Body of pancreas (tissue), 4 donors: ENCODE results near the gene HGFAC.

Source experiments
- CTCF ChIP-seq, 7 experiments: fragments of 450-650 bp in 4 of 7; fragments of 200-600 bp in 3 of 7; sonication (generic) in 3 of 7; IDR thresholded peaks; one replicate each; pipeline ENCODE4 v1.5.1; 2016 to 2019; ENCODE audit warnings: antibody characterized with exemption in 7 of 7
- POLR2A ChIP-seq, 3 donors: fragments of 450-650 bp; IDR thresholded peaks; one replicate each; pipeline ENCODE4 v1.6.1; 2016; ENCODE audit warnings: antibody characterized with exemption in 3 of 3, mild to moderate bottlenecking in 2 of 3

- TF ChIP-seq POLR2A (IDR thresholded peaks at IDR 0.05): no peak
- no peak for TF ChIP-seq CTCF (IDR thresholded peaks at IDR 0.05)
These were observed 23.3 kb downstream of the HGFAC start for GRCh38 chr4:3464911-3465697.
